HG03175 (cell line): ENCODE data around the gene ABLIM3.

Experiments
- ATAC-seq: cut with Tn5 transposase; IDR thresholded peaks from one replicate; pipeline ENCODE4 v1.9.1; 2021; ENCODE audit warnings: mild to moderate bottlenecking, moderate library complexity; ENCODE audit not compliant: unreplicated experiment

The ABLIM3 gene

GRCh38 chr5:149141224-149141956, at the start of gene ABLIM3:
Gene ABLIM3, plus strand, starts transcription at chr5:149141493. Its CDS starts 603 bp downstream, at chr5:149142096.
- ATAC-seq, result peak; percentile 91

GRCh38 chr5:149093625-149094024, 47.7 kb upstream of the ABLIM3 start:
- ATAC-seq, result no peak

DNA sequence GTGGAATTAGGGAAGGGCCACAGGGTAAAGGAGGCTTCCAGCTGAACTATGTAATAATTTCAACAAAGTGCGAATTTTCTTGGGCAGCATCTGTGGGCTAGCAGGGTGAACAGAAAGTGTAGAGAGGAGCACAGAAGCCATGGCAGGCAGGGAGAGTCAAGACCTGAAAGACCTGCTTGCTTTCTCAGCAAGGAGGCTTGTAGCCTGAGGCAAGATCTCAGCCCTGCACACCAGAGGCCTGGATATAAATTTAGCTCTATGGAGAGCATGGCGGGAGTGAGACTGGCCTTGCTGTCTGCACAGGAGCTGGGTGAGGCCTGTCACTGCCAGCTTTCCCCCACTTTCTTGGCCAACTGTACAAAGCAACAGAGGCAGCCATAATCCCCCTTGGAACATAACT, 46.3 kb upstream of the ABLIM3 start:
- no peak for ATAC-seq

DNA sequence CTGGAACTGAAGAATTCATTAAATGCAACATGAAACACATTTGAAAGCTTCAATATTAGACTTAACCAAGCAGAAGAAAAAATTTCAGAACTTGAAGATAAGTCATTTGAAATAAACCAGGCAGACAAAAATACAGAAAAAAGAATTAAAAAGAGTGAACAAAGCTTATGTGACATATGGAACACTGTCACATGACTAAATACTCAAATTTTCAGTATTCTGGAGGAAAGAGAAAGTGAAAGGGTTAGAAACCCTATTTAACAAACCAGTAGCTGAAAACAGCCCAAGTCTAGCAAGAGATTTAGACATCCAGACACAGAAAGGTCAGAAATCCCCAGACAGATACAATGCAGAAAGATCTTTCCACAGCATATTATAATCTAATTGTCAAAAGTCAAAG, 41.4 kb upstream of the ABLIM3 start:
- ATAC-seq, result no peak

DNA sequence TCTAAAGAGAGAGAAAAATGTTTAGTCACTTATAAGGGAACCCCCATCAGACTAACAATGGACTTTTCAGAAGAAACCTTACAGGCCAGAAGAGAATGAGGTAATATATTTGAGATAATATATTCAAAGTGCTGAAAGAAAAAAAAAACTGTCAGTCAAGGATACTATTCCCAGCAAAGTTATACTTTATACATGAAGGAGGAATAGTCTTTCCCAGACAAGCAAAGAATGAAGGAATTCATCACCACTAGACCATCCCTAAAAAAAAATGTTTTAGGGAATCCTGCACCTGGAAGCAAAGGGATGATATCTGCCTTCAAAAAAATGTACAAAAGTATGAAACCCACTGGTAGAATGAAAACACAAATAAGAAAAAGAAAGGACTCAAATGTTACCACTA, 41.0 kb upstream of the ABLIM3 start:
- no peak for ATAC-seq

DNA sequence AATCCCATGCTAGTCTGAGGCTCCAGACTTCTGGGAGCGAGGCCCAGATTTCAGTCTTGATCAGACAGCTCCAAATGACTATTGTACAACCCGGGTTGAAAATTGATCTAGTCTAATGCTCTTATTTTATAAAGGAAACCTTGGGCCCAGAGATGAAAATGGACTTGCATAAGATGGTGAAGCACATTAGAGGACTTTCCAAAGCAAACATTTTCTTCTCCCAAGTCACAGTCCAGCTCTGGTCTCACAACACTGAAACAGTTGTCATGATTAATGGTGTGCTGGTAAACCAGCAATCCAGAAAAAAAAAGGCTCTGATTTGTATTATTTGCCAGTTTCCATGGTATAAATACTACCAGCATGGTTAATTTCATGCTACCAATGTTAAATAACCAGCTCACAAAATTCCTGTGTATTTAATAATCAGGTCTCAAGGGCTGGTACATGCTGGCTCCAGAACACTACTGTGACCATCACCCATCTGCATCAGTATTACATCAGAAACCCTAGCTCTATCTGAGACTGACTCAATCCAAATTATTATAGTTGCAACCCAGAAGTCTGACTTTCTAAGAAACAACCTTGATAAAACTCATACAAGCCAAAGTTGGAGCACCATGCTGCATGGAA, 32.5 kb upstream of the ABLIM3 start:
- ATAC-seq, result no peak

GRCh38 chr5:149110406-149110805, 30.9 kb upstream of the ABLIM3 start:
- no peak for ATAC-seq

- ATAC-seq, result no peak
Measured at GRCh38 chr5:149113669-149114068, 27.6 kb upstream of the ABLIM3 start.

DNA sequence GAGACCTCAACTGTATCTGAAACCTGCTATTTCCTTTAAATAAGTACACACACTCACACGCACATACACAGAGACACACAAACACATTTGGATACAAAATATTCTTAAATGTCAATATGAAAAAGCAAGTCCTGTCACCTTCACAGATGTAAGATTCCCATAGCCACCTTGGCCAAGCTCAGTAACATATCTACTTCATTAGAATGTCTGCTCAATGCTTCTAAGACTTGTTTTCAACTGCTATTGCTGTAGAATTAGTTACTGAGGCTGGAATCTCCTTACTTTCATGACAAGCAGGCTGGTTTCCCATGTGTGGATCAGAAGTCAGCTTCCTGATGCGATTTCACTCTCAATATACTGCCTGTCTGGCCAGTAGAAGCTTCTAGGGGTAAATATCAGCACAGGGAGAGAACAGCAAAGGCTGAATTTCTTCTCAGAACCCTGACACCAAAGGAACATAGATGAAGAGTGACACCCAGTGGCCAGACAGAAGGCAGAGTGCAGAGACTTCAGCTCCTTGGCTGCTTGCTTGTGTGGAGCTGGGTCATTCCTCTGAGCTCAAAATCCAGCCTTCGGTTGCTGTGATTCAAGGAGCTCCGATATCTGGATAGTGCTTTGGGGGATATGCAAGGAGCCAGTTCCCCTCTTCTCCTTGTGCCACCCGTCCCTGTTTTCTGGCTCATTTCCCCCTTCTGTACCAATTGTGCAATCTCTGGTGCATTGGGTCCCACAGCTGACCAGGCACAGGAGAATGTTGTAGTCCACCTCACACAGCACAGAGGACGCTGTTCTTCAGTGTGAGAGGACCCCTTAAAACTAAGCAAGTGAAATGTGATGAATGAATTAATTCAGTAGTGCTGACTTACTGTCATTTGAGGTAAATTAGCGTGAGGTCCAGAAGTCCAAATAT, 26.6 kb upstream of the ABLIM3 start:
- ATAC-seq, result peak; percentile 74

DNA sequence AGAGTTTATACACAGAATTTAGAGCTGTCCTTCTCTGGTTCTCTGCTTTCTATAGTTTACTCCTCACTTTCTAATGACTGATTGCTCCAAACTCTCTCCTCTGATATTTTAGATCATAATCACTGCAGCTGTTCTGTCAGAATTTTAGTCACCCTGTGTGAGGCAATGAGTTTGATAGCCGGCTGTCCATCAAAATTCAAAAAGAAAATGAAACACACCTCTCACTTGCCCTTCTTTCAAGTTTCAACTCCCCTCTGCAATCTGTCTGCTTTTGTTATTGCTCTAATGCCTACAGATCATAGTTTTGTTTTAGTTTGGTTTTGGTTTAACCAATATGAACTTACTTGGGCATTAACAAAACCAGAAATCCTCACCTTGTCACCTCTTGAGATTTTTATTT, 23.3 kb upstream of the ABLIM3 start:
- ATAC-seq, result peak; percentile 70

DNA sequence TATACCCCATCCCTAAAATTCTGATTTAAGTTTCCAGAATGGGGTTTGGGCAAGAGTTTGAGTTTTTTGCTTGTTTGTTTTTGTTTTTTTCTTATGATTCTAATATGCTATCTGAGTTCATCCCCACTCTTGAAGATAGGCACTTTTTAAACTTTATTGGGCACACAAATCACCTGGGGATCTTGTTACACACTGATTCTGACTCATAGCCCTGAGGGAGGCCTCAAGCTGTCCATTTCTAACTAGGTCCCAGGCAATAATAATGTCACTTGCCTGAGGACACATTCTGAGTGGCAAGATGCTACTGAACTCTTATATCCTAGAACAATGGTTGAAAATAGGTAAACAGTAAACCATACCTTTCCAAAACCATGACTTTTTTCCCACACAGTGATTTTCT, 22.8 kb upstream of the ABLIM3 start:
- no peak for ATAC-seq

- no peak for ATAC-seq
Measured at GRCh38 chr5:149121145-149121544, 20.1 kb upstream of the ABLIM3 start.

GRCh38 chr5:149123211-149123610, 18.1 kb upstream of the ABLIM3 start:
- no peak for ATAC-seq

DNA sequence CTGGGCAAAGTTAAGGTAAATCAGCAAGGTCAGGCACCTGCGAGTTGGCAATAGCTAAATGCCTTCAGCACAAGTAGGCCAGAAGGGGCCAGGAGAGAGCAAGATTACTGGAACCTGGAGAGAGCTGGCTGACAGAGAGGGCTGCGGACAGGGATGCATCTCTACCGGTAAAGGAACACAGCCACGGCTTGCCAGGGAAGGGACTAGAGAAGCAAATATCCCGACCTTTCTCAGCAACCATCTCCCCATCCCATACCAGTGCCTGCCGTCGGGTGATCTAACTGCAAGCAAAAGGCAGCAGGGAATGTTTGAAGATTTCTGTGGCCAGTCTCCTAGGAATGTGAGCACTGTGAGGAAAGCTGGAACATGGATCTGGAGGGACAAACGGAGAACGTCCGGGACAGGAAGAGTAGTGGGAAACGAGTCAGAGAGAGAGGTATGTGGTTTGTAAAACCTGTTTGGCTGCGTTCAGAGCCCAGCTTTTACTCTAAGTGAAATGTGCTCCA, 15.9 kb upstream of the ABLIM3 start:
- ATAC-seq, result no peak

DNA sequence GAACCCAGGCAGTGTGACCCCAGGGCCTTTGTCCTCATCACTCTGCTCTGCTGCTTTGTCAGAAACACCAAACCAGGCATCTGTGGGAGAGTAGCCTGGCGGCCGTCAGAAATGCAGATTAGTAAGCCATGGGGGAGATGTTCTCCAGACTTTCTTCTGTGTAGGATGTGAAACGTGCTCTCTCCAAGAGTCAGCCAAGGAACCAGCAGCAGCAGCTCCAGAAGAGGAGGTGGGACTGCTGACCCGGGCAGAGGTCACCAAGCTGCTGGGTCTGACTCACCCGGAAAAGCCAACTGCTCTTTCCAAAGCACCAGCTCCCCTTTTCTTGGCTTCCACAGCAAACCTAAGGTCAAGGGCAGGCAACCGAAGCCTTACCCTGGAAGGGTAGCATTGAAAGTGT, 14.4 kb upstream of the ABLIM3 start:
- ATAC-seq, result no peak

DNA sequence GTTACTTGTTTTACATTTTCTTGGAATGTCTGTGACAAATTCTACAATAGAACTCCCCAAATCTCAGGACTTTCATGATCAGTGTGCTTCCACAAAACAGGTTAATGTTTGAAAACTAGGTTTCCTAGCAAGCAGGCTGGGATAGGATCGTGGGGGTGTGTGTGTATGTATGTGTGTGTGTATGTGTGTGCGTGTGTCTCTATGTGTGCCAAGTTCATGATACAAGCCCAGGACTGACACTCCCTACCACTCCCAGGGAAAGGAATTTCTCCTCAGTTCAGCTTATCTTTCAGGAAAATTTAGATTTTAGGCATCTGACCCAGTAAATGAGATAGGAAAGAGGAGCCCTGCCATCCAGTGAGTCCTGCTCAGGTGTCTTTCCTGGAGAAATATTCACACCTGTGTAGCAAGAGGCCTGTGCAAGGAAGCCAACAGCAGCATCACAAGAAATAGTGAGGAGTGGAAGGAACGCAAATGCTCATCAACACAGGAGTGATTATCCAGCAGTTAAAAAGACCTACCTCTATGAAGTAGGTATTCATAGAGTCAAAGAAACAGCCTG, 13.8 kb upstream of the ABLIM3 start:
- no peak for ATAC-seq

DNA sequence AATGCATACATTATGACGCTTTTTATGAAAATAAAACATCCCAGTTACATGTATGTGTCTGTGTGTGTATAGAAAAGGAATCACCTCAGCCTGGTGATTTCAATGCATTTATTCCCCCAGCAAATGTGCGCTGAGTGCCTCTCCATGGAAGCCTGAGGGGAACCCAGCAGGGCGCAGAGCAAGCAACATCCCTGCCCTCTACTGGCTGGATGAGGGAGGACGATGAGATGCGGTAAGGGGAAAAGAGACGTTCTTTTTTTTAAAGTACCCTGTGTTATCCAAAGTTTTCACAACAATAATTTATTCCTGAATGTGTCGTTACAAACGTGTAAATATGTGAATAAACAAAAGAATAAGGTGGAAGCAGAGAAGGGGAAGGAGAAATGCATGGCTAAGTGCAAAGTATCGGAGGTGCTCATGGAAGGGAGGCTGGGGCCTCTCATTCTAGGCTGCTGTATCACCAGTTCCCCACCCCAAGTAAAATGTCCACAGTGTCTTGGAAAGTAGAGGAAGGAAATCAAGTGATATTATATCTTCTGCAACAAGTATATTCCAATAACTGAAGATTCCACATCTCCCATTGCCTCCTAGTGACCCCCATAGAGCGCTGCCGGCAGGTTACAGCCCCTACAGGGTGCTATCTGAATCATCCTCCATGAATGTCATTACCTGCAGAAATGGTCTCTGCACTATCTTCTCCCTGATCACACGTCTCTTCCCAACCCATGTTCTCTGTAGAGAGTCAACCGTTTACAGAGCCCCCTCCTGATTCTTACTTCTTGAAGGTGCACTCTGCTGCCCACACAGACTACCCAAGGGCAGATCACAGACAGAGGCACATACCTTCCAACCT, 13.0 kb upstream of the ABLIM3 start:
- ATAC-seq, result peak; percentile 79

GRCh38 chr5:149129181-149129580, 12.1 kb upstream of the ABLIM3 start:
- no peak for ATAC-seq

DNA sequence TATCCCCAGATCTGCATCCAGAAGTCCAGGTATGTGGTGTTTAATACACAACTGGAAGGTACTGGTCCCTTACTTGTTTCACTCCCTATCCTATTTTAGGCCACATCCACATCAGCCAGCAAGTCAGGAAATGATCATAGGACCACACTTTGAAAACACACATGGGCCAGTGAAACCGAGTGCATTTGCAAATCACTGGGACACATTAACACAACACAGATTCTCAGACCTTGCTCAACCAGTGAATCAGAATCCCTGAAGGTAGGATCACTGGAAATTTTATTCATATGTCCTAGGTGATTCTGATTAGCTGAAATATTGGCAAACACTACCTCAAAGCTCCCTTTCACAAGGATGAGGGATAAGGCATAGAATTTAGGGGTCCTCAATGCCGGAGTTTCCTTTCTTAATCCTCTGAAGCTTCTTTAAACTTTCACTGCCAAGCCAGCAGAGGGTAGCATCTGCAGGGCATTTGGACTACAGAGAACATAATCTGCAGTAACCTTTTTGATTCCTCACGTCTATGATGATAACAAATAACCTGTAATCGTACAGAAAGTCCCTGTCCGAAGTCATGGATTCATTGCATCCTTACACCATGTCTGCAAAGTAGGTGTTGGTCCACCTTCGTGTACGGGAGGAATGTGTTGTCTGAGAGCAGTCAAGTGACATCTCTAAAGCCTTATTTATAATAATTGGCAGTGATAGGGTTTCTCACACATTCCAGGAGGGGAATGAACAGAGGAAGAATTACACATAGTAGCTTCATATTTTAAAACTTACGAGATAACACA, 11.0 kb upstream of the ABLIM3 start:
- no peak for ATAC-seq
